ENCODE data around the gene P2RY14.

The P2RY14 gene

DNA sequence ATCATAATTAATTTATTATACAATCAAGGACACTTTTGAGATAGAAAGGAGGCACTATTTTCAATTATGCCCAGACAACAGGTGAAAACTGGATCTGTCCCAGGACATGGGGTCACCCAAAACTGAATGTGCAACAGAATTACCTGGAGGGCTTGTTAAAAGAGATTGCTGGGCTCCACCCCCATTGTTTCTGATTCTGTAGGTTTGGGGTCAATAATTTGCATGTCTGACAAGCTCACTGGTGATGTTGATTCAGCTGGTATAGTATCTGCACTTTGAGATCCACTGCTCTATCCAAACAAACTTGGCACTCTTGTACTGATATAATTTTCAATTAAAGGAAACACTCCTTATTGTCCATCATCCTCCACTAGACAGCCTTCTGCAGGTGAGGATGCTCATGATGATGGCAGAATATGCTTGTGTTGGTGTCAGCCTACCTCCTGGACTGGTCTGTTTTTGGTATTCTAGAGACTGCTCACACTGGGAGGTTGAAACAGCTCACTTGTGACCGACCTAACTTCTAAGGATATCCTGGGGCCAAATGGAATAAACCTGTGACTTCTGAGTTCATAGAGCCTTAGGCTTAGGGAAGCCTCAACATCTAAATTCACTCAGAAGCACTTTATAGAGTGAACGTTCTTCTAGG lies 2.2 kb downstream of the P2RY14 start:
- Histone ChIP-seq H3K4me3 (ENCODE audit: low read depth, low read length) (no peak overlapping the region), H3K9ac (ENCODE audit: low read depth, low read length) (no peak overlapping the region), H3K36me3 (ENCODE audit: control insufficient read depth, insufficient read depth, low read length) (no peaks in the 10 kb centered on the region), H3K4me1 (ENCODE audit: control insufficient read depth, insufficient read depth, low read length) (no peaks in the 10 kb centered on the region), H3K9me3 (ENCODE audit: control insufficient read depth, insufficient read depth, low read length) (no peaks in the 10 kb centered on the region), H3K27me3 (ENCODE audit: control insufficient read depth, insufficient read depth, low read length) (no peaks in the 10 kb centered on the region)

DNA sequence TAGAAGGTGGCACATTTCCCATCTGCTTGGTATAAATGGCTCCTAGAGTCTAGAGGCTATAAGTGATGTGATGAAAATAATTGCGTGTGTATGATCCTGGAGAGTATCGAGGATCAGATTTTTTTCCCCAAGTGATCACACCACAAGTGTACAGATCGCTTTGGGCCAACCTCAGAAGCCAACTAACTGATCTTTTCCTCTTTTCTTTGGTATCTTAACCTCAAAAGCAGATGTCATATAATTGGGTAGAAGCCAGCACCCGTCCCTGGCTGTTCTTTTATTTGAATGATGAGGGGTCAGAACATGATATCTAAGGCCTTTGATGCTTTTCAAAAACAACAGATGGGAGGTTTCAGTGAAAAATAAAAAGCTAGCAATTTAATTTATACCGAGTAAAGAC lies 3.3 kb downstream of the P2RY14 start:
- H3K4me1 ChIP-seq (ENCODE audit: control insufficient read depth, insufficient read depth, low read length) = no peaks in the 10 kb centered on the region
- no peak overlapping the region for H3K9ac ChIP-seq (ENCODE audit: low read depth, low read length)

DNA sequence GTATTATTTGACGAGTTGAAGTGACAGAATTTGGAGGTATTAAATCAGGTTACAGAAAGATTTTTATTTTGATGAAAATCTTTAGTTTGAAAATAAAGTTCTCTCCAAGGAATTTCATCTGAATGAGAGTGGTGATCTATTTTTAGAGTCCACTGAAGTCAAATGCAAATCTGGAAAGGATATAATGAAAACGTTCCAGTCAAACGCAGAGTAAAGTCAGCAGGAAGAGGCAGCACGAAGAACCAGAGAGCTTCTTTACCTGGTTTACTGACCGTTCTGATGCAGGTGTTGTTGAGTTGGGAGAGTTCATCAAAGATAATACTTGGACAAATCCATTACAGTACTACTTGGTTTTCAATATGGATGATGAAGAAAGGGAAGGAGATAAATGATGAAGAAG lies 8.7 kb downstream of the P2RY14 start:
- Histone ChIP-seq H3K36me3 (ENCODE audit: control insufficient read depth, insufficient read depth, low read length) (no peaks in the 10 kb centered on the region), H3K27me3 (ENCODE audit: control insufficient read depth, insufficient read depth, low read length) (no peaks in the 10 kb centered on the region), H3K9me3 (ENCODE audit: control insufficient read depth, insufficient read depth, low read length) (no peaks in the 10 kb centered on the region), H3K4me3 (ENCODE audit: low read depth, low read length) (no peak overlapping the region), H3K9ac (ENCODE audit: low read depth, low read length) (no peak overlapping the region), H3K4me1 (ENCODE audit: control insufficient read depth, insufficient read depth, low read length) (peaks cover 4% of the 10 kb centered on the region)

More for the DNA sequence above, 3.3 kb downstream of the P2RY14 start:
- H3K27me3 ChIP-seq (ENCODE audit: control insufficient read depth, insufficient read depth, low read length) = no peaks in the 10 kb centered on the region
- H3K9me3 ChIP-seq (ENCODE audit: control insufficient read depth, insufficient read depth, low read length) = no peaks in the 10 kb centered on the region
- H3K36me3 ChIP-seq (ENCODE audit: control insufficient read depth, insufficient read depth, low read length) = no peaks in the 10 kb centered on the region
- no peak overlapping the region for H3K4me3 ChIP-seq (ENCODE audit: low read depth, low read length)

DNA sequence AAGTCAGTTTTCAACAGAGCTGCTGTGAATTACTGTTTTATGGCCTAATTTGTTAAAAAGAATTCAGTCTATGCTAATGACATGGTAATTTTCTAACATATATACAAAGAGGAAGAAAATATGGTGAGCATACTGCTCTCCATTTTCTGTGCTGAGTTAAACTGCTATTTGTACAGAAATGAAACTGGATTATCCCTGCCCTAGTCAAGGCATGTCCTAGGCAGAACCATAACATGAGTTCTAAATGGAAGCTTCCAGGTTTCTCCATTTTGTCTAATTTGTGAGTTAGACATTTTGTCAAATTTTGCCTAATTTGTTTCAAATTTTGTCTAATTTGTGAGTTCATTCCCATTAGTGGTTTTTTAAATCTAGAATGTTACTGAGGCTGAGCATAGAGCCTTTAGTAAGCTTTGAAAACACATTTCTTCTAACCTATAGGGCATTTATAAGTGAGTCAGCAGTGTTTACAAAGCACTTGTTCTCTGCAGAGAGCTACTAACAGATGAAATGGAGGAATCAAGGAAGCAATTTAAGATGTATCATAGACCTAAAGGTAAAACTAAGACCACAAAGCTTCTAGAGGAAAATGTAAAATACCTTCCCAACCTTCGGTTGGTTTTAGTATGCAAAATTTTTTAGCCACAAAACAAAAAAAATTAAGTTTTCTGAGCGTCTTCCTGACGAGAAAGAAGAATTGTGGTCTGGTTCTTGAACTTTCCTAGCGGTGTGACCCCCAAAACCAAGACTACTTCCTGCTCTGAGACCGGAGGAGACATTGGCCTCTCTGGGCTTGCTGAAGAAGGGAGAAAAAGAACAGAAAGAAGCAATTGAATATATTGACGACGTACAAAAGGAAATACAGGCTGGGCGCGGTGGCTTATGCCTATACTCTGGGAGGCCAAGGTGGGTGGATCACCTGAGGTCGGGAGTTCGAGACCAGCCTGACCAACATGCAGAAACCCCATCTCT lies 9.8 kb downstream of the P2RY14 start:
- no peaks in the 10 kb centered on the region for H3K36me3 ChIP-seq (ENCODE audit: control insufficient read depth, insufficient read depth, low read length)
- H3K4me3 ChIP-seq (ENCODE audit: low read depth, low read length) = no peak overlapping the region
- no peak overlapping the region for H3K9ac ChIP-seq (ENCODE audit: low read depth, low read length)
- peaks cover 4% of the 10 kb centered on the region for H3K4me1 ChIP-seq (ENCODE audit: control insufficient read depth, insufficient read depth, low read length)
- no peaks in the 10 kb centered on the region for H3K9me3 ChIP-seq (ENCODE audit: control insufficient read depth, insufficient read depth, low read length)
- H3K27me3 ChIP-seq (ENCODE audit: control insufficient read depth, insufficient read depth, low read length) = no peaks in the 10 kb centered on the region

DNA sequence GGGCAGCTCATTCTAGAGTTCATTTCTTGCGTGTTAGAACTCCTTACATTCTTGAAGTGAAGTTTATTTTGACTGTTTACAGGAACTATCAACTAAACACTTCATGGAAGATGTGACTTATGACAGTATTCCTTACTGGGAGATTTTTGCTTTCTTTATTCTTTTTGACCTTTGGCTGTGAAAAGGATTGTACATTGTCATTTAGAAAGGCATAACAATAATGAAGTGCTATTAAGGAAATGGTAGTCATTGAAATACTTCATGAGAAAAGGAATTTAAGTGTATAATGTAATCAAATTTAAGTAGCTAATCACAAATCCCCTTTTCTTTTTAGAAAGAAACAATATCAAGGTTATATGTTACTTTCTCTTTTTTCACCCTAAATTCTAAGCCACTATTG lies 11.3 kb downstream of the P2RY14 start:
- Histone ChIP-seq H3K4me1 (ENCODE audit: control insufficient read depth, insufficient read depth, low read length) (peaks cover 4% of the 10 kb centered on the region), H3K27me3 (ENCODE audit: control insufficient read depth, insufficient read depth, low read length) (no peaks in the 10 kb centered on the region), H3K9ac (ENCODE audit: low read depth, low read length) (no peak overlapping the region), H3K9me3 (ENCODE audit: control insufficient read depth, insufficient read depth, low read length) (no peaks in the 10 kb centered on the region), H3K36me3 (ENCODE audit: control insufficient read depth, insufficient read depth, low read length) (no peaks in the 10 kb centered on the region), H3K4me3 (ENCODE audit: low read depth, low read length) (no peak overlapping the region)

DNA sequence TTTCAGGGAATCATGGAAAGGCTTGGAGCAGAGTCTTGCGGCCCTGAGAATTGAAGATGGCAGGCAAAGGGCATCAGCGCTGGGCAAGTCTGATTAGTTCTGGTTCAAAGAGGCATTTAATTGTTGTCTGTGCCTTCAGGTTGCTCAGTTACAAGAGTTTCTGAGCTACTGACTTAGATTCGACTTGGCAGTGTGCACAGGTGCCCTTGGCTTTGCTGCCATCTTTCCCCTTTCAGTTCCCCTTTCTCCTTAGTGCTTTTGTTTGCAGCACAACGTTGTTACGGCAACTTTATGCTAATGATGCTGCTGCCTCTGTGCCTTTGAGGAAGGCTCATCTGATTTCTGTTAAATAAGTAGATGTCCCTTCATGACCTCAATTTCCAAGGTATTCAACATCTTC lies 12.5 kb downstream of the P2RY14 start:
- H3K4me1 ChIP-seq (ENCODE audit: control insufficient read depth, insufficient read depth, low read length) = peaks cover 4% of the 10 kb centered on the region
- no peaks in the 10 kb centered on the region for H3K9me3 ChIP-seq (ENCODE audit: control insufficient read depth, insufficient read depth, low read length)
- H3K9ac ChIP-seq (ENCODE audit: low read depth, low read length) = no peak overlapping the region
- H3K36me3 ChIP-seq (ENCODE audit: control insufficient read depth, insufficient read depth, low read length) = peaks cover 2% of the 10 kb centered on the region
- no peak overlapping the region for H3K4me3 ChIP-seq (ENCODE audit: low read depth, low read length)
- no peaks in the 10 kb centered on the region for H3K27me3 ChIP-seq (ENCODE audit: control insufficient read depth, insufficient read depth, low read length)

DNA sequence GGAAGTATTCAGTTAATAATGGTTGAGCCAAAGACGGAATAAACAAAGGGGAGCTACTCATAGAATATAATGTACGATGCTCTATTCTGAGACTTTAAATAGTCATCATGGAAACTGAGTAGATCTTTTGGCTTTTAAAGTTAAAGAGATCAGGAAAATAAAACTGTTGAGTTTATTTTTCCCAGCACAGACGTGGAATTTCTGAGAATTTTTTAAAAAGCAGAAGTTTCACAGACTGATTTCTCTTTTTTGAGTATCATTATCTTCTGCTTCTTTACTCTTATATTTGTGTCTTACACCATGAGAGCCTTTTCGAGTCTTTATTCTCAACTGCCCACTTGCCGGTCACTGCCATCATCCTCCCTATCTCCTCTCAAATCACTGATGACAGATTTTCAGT lies 13.2 kb downstream of the P2RY14 start:
- H3K9me3 ChIP-seq (ENCODE audit: control insufficient read depth, insufficient read depth, low read length) = no peaks in the 10 kb centered on the region
- peaks cover 3% of the 10 kb centered on the region for H3K36me3 ChIP-seq (ENCODE audit: control insufficient read depth, insufficient read depth, low read length)
- H3K4me1 ChIP-seq (ENCODE audit: control insufficient read depth, insufficient read depth, low read length) = peaks cover 4% of the 10 kb centered on the region
- H3K9ac ChIP-seq (ENCODE audit: low read depth, low read length) = no peak overlapping the region
- H3K27me3 ChIP-seq (ENCODE audit: control insufficient read depth, insufficient read depth, low read length) = no peaks in the 10 kb centered on the region
- no peak overlapping the region for H3K4me3 ChIP-seq (ENCODE audit: low read depth, low read length)

DNA sequence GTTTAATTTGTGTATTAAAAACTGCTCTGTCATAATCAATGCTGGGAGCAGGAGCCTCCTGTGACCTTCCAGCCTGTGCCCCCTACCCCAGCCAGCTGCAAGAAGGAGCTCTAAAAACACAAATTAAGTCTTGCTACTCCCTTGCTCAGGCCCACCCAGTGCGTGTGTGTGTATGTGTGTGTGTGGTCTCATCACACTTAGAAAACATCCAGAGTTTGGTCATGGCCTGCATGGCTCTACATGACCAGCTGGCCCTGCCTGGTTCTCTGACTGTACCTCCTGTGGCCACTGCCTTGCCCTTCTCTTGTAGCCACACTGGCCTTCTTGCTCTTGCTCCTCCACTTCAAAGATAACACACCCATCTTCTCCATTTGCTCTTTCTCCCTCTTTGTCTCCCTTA lies 13.7 kb downstream of the P2RY14 start:
- no peak overlapping the region for H3K9ac ChIP-seq (ENCODE audit: low read depth, low read length)
- peaks cover 3% of the 10 kb centered on the region for H3K36me3 ChIP-seq (ENCODE audit: control insufficient read depth, insufficient read depth, low read length)
- H3K4me3 ChIP-seq (ENCODE audit: low read depth, low read length) = no peak overlapping the region
- H3K4me1 ChIP-seq (ENCODE audit: control insufficient read depth, insufficient read depth, low read length) = peaks cover 4% of the 10 kb centered on the region
- no peaks in the 10 kb centered on the region for H3K9me3 ChIP-seq (ENCODE audit: control insufficient read depth, insufficient read depth, low read length)
- H3K27me3 ChIP-seq (ENCODE audit: control insufficient read depth, insufficient read depth, low read length) = no peaks in the 10 kb centered on the region

DNA sequence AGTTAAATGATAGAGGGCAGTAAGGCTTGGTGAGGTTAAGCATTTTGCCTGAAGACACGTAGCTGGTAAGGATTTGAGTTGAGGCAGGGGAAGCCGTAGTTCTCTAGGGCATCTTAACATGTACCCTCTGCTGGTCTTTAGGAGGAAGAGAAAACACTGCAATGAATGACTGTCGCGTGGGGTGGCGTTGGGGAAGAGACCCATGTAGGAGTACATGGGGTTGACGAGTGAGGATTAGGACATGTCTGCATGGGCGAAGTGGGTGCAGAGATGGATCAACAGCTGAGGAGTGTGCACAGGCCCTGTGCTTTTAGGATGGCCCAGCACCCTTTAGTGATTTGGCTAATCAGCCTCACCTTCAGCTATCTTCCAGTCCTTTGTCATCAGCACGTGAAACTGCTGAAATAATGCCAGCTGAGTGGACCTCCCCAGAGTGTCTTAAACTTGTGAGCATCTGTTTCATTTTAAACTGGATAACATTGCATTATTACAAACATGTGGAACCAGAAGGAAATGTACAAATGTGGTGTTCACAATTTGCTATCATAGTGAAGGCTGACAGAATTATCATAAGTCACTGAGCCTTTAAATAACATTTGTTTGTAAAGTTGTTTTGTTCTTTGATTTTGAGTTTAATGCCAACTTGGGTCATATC lies 15.3 kb downstream of the P2RY14 start:
- H3K4me1 ChIP-seq (ENCODE audit: control insufficient read depth, insufficient read depth, low read length) = no peaks in the 10 kb centered on the region
- H3K9ac ChIP-seq (ENCODE audit: low read depth, low read length) = no peak overlapping the region
- no peaks in the 10 kb centered on the region for H3K9me3 ChIP-seq (ENCODE audit: control insufficient read depth, insufficient read depth, low read length)
- H3K36me3 ChIP-seq (ENCODE audit: control insufficient read depth, insufficient read depth, low read length) = peaks cover 3% of the 10 kb centered on the region
- no peaks in the 10 kb centered on the region for H3K27me3 ChIP-seq (ENCODE audit: control insufficient read depth, insufficient read depth, low read length)
- no peak overlapping the region for H3K4me3 ChIP-seq (ENCODE audit: low read depth, low read length)

DNA sequence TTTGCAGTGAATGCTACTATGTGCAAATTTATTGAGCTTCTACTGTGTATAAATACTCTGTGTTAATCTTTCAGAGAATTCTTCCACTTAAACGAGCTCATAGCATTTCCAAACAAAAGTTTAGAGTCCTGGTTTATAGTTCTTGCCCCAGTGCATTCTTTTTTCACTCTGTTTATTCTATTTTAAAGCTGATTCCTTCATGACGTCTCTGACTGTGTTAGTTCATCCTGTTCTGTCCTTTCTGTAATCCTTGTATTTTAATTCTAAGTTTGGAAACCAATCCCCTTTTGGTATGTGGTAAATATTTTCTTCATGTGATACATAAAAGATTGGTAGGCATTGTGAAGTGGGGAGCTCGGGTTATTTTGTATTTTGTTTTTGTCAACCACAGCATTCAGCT lies 18.7 kb downstream of the P2RY14 start:
- Histone ChIP-seq H3K4me1 (ENCODE audit: control insufficient read depth, insufficient read depth, low read length) (no peaks in the 10 kb centered on the region), H3K9me3 (ENCODE audit: control insufficient read depth, insufficient read depth, low read length) (no peaks in the 10 kb centered on the region), H3K36me3 (ENCODE audit: control insufficient read depth, insufficient read depth, low read length) (peaks cover 3% of the 10 kb centered on the region), H3K27me3 (ENCODE audit: control insufficient read depth, insufficient read depth, low read length) (no peaks in the 10 kb centered on the region), H3K4me3 (ENCODE audit: low read depth, low read length) (no peak overlapping the region), H3K9ac (ENCODE audit: low read depth, low read length) (no peak overlapping the region)

DNA sequence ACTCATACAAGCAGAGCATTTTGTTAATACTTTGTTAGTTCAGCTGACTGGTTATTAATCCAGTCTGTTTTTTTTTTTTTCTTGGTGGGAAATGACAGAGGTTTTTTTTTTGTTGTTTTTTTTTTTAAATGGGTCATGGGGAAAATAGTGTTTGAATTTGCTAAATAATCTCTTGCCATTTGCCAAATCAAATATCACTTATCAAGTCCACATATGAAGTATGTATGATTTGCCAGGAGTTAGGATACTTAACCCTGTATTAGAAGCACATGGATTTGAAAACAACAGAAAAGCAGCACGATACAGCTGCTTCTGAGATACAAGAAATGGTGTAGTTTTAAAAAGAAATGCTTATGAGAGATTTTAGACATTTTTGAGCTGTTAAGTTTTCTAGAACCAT lies 21.6 kb downstream of the P2RY14 start:
- peaks cover 3% of the 10 kb centered on the region for H3K36me3 ChIP-seq (ENCODE audit: control insufficient read depth, insufficient read depth, low read length)
- H3K4me3 ChIP-seq (ENCODE audit: low read depth, low read length) = no peak overlapping the region
- no peaks in the 10 kb centered on the region for H3K4me1 ChIP-seq (ENCODE audit: control insufficient read depth, insufficient read depth, low read length)
- H3K9me3 ChIP-seq (ENCODE audit: control insufficient read depth, insufficient read depth, low read length) = no peaks in the 10 kb centered on the region
- H3K9ac ChIP-seq (ENCODE audit: low read depth, low read length) = no peak overlapping the region
- H3K27me3 ChIP-seq (ENCODE audit: control insufficient read depth, insufficient read depth, low read length) = no peaks in the 10 kb centered on the region

Data from iPS-15b (cell line).